ENCODE results near the gene PDE6A.

PDE6A gene

GRCh38 chr5:149944666-149945065 lies at the start of gene PDE6A:
Gene PDE6A (minus strand): TSS chr5:149944793. CDS start chr5:149944673, 120 bp downstream.
- peak; percentile 92 to 94 for DNase-seq

DNA sequence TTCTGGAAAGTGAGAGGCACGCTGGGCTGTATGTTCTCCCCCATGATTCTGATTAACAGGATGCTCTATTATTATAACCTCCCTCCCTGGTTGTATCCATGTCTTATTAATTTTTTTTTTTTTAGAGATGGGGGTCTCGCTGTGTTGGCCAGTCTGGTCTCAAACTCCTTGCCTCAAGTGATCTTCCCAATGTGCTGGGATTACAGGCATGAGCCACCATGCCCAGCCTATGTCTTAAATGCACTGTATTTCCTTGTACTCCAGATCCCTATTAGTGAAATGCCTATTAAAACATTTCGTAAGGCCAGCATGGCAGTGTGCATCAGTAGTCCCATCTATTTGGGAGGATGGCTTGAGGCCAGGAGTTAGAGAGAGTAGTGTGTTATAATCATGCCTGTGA lies 48.9 kb upstream of the PDE6A start:
- DNase-seq: no peak

DNA sequence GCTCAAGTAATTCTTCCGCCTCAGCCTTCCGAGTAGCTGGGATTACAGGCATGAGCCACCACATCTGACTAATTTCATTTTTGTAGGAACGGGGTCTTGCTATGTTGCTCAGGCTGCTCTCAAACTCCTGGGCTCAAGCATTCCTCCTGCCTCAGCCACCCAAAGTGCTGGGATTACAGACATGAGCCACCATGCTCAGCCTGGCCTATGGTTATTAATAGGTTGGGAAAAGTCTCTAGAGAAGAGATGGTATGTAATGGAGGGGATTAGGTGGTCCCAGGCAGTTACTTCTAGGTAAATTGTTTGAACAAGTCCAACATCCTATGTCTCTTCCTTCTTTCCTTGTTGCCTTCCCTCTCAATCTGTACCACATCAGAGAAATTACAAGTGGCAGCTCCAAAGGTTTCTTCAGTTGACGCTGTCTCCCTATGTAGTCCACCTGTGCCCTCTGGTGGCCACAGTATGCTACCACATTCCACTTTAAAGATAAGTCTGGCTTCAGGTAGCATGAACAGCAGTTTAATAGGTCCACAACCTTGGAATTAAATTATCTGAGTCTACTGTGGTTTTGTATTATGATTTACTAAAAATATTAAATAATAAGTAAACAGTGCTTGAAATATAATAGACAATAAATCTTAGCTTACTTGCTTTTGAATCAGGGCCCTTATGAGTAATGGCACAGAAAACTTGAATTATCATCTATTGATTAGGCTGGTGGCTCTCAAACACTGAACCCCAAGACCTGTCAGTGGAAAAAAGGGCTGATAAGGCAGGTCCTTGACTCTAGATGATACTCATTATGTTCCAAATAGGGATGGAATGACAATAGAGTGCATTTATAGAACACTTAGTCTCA lies 46.2 kb upstream of the PDE6A start:
- peak; percentile 67 to 72 for DNase-seq

- DNase-seq: no peak
Observed at GRCh38 chr5:149988126-149988525, 43.5 kb upstream of the PDE6A start.

GRCh38 chr5:149982505-149982904 lies 37.9 kb upstream of the PDE6A start:
- DNase-seq: no peak

DNA sequence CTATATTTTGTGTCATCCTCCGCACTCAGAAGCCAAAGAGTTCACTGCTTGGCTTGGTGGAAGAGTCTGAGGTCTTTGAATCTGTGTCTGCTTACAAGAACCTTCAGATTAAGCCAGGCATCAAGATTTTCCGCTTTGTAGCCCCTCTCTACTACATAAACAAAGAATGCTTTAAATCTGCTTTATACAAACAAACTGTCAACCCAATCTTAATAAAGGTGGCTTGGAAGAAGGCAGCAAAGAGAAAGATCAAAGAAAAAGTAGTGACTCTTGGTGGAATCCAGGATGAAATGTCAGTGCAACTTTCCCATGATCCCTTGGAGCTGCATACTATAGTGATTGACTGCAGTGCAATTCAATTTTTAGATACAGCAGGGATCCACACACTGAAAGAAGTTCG lies 36.6 kb upstream of the PDE6A start:
- no peak for DNase-seq

DNA sequence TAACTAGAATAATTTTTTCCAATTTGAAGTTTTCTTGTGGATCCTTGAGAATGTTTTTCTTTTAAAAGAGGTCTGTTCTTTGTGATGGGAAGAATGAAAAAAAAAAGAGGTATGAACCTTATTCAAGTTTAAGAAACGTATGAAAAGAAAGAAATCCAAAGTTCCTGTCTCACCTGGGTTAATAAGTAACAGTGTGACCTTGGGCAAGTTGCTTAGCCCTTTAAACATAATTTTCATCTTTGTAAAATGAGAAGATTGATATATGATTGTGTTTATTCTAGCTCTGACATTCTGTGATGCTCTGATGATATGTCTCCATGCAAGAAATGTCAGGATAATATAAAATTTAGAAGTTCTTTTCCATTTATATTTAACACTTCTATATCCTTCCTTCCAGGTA lies 35.3 kb upstream of the PDE6A start:
- no peak for DNase-seq

DNA sequence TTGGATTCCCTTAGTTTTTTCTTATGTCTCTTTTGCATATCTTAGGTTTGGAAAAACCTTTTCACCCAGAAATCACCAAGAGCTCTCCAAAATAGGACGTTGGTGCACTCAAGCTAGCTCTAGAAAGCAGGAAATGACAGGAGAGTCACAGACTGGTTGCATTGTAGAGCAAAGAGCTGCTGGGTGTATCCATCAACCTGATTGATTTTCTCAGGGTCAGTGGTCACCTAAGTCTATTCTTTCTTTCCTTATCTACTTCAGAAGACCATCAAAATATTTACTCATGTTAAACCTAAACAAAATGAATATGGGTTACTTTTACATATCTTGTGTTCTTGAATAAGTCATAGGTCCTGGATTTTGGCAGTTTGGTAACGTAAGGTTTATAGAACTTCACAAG lies 30.8 kb upstream of the PDE6A start:
- no peak for DNase-seq

GRCh38 chr5:149969181-149969930 lies 24.8 kb upstream of the PDE6A start:
- peak in 1 of 2 experiments; percentile 4 for DNase-seq

DNA sequence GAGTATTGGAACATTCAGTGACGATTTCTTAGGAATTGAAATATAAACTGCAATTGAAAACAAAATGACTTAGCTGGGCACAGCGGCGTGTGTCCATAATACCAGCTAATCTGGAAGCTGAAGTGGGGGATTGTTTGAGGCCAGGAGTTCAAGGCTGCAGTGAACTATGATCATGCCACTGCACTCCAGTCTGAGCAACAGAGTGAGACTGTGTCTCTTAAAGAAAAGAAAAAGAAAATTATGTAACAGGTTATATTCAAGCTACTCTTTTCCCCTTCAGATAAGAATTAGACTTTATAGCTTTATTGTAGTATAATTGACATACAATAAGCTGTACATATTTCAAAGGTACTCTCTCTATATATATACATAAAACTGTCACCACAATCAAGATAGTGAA lies 22.4 kb upstream of the PDE6A start:
- DNase-seq: no peak

DNA sequence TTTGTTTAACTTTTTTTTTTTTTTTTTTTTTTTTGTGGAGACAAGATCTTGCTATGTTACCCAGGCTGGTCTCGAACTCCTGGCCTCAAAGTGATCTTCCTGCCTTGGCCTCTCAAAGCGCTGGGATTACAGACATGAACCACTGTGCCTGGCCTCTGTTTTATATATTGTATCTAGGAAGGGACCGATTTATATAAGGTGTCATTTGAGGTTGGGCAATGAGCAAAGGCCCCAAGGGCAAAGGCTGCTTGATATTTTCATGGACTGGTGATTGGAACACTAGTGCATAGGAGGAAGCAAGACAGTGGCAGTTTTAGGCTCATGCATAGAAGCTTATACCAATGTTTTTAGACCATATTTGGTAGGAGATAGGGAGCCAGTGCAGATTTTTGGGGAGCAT lies 19.1 kb upstream of the PDE6A start:
- no peak for DNase-seq

DNA sequence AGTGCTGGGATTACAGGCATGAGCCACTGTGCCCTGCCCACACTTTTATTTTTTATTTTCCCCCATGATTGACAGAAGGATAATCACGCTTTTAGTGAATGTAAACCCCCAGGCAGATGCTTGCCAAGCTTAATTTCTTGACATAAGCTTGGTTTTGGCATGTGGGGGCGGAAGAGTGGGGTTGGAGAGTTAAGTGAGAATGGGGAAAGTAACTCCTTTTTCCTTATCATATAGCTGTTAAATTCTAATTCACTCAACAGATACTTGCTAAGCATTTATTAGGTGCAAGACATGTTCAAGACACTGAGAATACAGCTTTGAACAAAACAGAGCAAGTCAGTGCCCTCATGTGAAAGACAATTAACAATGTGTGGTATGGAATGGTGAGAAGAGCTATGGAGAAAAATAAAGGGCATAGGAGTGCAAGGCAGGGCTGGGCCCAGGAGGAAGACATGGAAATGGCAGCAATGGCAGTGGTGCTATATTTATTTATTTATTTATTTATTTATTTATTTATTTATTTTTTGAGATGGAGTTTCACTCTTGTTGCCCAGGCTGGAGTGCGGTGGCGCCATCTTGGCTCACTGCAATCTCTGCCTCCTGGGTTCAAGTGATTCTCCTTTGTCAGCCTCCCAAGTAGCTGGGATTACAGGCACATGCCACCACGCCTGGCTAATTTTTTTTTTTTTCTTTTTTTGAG lies 18.2 kb upstream of the PDE6A start:
- DNase-seq: peak in 1 of 2 experiments; percentile 18

DNA sequence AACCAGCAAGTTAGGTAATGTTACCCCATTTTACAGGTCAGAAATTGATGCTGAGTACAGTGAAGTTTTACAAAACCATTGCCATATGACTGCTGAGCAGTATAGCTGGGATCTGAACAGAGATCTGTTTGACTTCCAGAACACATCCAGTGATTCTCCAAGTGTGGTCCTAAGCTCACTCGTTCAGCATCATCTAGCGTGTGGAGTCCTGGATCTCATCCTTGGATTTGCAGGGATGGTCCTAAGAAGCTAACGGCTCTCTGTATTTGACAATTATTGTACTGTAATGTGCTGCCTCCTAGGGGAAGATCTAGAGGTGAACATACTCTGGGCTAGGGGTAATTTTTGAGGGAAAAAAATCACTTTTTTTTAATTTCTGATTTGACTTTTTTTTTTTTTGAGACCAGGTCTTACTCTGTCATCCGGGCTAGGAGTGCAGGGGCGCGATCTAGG lies 17.4 kb upstream of the PDE6A start:
- DNase-seq: peak in 1 of 2 experiments; percentile 64

GRCh38 chr5:149961186-149961685 lies 16.6 kb upstream of the PDE6A start:
- no peak for DNase-seq

DNA sequence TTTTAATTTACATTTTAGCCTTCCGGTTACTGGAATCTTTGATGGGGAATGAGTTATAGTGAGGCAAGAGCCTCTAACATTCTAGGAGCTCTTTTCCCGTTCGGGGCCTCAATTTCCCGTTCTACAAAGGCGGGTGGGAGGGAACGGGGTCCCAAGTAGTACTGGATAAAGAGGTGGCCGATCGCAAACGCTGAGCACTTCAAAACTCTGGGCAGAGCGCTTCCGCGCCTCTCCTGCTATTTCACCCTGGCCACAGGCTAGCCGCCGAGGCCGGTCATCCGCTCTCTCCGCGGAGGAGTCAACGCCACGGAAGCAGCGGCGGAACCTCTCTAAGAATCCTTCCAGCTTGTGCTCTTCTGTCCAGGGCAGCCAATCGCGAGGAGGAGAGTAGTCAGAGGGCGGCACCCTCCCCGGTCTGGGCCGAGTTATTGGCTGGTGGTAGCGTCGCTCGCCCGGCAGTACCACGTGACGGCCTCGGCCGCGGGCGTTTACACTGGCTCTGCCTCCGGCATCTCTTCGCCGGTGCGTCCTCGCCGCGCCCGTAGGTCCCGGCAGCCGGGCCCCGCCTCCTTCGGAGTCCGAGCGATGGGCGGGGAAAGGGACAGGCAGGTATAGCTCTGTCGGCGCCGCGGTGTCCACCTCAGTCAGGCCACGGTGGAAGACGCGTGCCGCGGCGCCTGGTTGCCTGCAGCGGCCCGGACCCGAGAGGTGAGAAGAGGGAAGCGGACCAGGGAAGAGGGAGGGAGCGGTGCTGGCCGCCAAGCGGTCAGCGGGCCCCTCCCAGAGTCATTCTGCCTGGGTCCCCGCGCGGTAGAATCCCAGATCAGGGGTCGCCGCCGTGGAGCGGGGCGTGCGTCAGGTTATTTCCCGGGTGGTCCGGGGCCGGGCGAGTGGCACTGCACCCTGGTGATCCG lies 15.9 kb upstream of the PDE6A start, which contains the start of gene SLC26A2:
TSS of gene SLC26A2 (plus strand) at position 487 of the 914 bp plus-strand sequence. CDS start 16,895 bp downstream, outside the sequence.
- peak; percentile 89 to 94 for DNase-seq

GRCh38 chr5:149959406-149960236 lies 15.0 kb upstream of the PDE6A start:
- peak; percentile 23 to 49 for DNase-seq

DNA sequence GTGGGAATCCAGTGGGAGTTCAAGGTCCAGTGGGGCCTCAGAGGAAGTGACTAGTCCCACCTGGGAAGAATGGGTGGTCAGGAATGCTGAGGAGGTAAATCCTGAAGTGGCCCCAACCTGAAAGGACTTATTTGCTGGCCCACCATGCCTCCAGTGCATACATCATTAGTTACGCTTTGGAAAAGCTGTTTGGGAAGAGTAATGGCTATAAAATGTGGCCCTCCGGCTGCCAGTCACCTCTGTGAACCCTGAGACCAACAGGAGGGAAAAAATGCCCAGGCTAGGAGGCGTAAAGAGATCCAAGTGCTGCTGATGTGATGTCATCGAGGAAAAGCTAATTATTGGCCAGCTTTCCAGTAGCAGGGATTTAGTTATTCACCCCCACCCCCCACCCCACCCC lies 13.3 kb upstream of the PDE6A start:
- DNase-seq: no peak

GRCh38 chr5:149956685-149957084 lies 12.1 kb upstream of the PDE6A start:
- DNase-seq: no peak

GRCh38 chr5:149954798-149955197 lies 10.2 kb upstream of the PDE6A start:
- DNase-seq: no peak

DNA sequence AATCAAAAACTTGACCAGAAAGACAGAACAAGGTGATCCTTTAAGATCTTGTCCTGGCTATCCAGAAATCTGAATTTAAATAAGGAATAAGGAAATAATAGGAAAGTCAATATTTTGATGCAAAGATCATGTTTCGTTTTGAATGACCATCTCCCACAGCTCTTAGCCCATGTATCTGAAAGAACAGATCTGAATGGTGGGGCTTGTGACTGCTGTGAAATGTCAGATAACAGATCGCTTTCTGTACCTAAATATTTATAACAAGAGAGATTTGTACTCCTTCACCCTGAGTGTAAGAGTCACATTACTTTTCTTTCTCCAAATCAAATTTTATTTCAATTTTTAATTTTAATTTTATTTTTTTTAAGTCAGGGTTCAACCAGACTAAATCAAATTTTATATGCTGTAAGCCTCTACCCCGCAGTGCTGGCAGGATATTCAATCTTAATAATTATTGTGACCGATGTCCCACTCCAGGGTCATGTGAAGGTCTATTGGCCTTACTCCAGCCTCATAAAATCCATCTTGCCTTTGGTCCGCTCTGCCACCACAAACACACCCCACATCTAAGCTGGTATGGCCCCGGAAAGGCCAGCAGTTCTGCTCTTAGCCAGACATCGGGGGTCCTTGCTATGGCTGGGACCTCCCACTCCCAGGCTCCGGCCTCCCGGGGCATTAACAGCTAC lies 9.0 kb upstream of the PDE6A start:
- no peak for DNase-seq

Data from NCI-H524 (cell line).